ENCODE measurements around the gene RABIF.
"Not testable (repeated sequence)": the region's sequence is repeated elsewhere in the genome, so short reads cannot be mapped to it uniquely, and the experiment has no call there.

RABIF gene

DNA sequence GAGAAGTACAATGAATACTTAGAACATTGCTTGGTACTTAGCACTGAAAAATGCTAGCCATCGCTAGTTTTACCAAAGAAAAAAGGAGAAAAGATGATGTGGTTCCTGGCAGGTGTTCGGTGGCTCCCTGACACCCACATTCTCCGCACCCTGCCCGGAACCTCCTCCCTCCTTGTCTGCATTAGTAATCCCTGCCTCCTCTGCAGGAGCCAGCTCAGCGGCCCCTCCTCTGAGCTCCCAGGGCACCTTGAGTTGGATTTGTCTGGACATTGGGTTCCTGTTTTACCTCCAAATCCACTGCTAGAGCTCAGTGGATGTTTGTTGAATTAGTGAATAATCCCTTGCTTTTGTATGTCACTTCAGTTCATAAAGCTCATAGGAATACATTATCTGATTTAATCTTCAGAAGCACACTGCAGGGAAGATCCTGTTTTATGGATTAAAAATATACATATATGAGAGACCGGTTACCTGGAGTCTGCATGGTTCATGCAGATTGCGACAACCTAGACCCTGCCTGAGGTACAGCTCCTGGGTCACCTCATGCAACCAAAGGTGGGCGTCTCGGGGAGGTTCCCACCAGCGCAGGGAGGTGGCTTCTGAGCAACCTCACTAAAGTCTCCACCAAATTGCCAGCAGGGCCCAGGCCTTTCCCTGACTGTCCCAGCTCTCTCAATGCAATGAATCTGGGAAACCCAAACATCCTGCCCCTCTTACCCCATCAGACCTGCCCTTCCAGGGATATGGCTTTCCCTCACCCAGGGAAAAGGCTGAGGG is 54.0 kb downstream of the RABIF start:
- DNase-seq (ENCODE audit: low read depth in 2 of 2): no peak

DNA sequence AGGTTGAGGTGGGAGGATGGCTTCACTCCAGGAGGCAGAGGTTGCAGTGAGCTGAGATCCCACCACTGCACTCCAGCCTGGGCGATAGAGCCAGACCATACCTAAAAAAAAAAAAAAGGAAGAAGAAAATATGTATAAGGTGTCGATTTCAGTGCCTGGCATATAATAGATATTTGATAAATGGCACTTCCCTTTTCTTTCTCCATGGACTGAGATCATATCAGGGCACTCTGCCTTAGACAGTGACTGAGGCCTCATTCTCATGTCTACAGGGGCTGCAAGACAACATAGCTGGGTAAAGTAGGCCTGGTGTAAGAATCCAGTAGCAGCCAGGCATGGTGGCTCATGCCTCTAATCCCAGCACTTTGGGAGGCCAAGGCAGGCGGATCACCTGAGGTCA is 57.0 kb downstream of the RABIF start:
- no peak for DNase-seq (ENCODE audit: low read depth in 2 of 2)

DNA sequence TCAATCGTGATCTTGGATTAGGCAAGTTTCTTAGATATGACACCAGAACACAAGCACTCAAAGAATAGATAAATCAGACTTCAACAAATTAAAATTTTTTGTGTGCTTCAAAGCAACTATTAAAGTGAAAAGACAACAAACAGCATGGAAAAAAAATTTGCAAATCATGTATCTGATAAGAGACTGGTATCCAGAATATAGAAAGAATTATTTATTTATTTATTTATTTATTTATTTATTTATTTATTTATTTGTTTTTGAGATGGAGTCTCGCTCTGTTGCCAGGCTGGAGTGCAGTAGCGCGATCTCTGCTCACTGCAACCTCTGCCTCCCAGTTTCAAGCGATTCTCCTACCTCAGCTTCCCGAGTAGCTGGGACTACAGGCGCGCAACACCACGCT is 59.7 kb downstream of the RABIF start:
- not testable (repeated sequence) for DNase-seq (ENCODE audit: low read depth in 2 of 2)
